Lower leg skin (tissue), 4 donors: ENCODE results near the gene BICDL2. TPM values are rescaled to one million over a fixed set of nuclear protein-coding genes. Genes with fewer than 3 reads are reported as not detected.
A peak's percentile ranks its signal among the peaks of the same experiment; 100 is the strongest.

Experiments
- DNase-seq, 2 donors: peaks; one replicate each; pipeline ENCODE4 v3.0.0-alpha.2; 2019; ENCODE audit warnings: low spot score in 2 of 2
- H3K4me3 ChIP-seq: fragments of 200-600 bp; sonication (generic); 2 replicates; pipeline ENCODE4 v1.5.1; 2017; ENCODE audit warnings: mild to moderate bottlenecking, low read depth; ENCODE audit not compliant: poor library complexity, severe bottlenecking
- POLR2A ChIP-seq, 2 donors: fragments of 450-650 bp; IDR thresholded peaks; one replicate each; pipeline ENCODE4 v1.6.1; 2016 to 2017; ENCODE audit warnings: antibody characterized with exemption in 2 of 2, mild to moderate bottlenecking in 1 of 2, moderate library complexity in 1 of 2
- WGBS, 2 donors: methylation state at CpG; one replicate each; pipeline ENCODE4 v1.1.5; 2018; 5-methylcytosine and 5-hydroxymethylcytosine counted together
- intact Hi-C: fragments of 100-400 bp; cut with DNase I; formaldehyde crosslinking; loops from one replicate; pipeline ENCODE4 v1.15.0; 2023; ENCODE audit warnings: low total_unique reads
- total RNA-seq, 4 donors: library from RNA; depleted of rRNA; stranded (reverse); fragments of >200 nt; gene quantifications; one replicate each; pipeline ENCODE4 v1.1.0, GENCODE V29; 2016
- TF ChIP-seq, protein P1 (sequence below), 3 donors: fragments of 450-650 bp; IDR thresholded peaks; one replicate each; pipeline ENCODE4 v1.5.1; 2016; ENCODE audit warnings: antibody characterized with exemption in 3 of 3, mild to moderate bottlenecking in 3 of 3, moderate library complexity in 2 of 3

BICDL2 gene
- total RNA-seq, 4 donors from 2014 or later: 87.2 to 115 (median 106) TPM

DNA sequence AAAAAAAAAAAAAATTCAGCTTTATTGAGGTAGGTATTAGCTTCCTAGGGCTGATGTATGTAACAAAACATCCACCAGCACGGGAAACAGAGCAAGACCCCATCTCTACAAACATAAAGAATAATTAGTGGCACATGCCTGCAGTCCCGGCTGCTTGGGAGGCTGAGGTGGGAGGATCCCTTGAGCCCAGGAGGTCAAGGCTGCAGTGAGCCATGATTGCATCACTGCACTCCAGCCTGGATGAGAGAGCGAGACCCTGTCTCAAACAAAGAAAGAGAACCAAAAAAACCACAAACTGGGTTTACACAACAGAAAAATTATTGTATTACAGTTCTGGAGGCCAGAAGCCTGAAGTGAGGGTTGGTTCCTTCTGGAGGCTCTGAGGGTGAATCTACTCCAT is 5.6 kb upstream of the BICDL2 start:
- WGBS, 2 donors: 81 to 89% methylated on average over 3 of the region's 3 CpGs
- intact Hi-C loops: no loop called here
- no peak for DNase-seq
- no peak for TF ChIP-seq POLR2A (IDR thresholded peaks at IDR 0.05)
- TF ChIP-seq, protein P1, sequence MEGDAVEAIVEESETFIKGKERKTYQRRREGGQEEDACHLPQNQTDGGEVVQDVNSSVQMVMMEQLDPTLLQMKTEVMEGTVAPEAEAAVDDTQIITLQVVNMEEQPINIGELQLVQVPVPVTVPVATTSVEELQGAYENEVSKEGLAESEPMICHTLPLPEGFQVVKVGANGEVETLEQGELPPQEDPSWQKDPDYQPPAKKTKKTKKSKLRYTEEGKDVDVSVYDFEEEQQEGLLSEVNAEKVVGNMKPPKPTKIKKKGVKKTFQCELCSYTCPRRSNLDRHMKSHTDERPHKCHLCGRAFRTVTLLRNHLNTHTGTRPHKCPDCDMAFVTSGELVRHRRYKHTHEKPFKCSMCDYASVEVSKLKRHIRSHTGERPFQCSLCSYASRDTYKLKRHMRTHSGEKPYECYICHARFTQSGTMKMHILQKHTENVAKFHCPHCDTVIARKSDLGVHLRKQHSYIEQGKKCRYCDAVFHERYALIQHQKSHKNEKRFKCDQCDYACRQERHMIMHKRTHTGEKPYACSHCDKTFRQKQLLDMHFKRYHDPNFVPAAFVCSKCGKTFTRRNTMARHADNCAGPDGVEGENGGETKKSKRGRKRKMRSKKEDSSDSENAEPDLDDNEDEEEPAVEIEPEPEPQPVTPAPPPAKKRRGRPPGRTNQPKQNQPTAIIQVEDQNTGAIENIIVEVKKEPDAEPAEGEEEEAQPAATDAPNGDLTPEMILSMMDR (IDR thresholded peaks at IDR 0.05): no peak
- no peak overlapping the region for H3K4me3 ChIP-seq

DNA sequence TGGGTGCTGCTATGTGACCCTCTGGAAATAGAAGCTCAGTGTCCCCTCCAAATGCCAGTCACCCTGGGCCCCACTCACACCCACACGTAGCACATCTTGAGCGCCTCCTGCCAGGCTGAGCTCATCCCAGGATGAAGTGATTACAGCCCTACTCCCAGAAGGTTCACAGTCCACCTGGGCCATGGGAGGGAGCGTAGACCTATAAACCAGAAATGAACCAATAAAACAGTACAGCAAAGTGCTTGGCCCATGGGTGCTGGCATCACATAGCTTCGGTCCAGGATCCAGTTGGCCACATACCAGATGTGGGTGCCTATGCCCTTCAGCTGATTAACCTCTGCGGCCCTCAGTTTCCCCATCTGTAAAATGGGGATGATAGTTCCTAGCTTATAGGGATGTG is 2.2 kb upstream of the BICDL2 start:
- WGBS, 2 donors: 70 to 76% methylated on average over 5 of the region's 5 CpGs
- no peak for DNase-seq
- TF ChIP-seq, protein P1 (IDR thresholded peaks at IDR 0.05): no peak
- no peak for TF ChIP-seq POLR2A (IDR thresholded peaks at IDR 0.05)
- H3K4me3 ChIP-seq: no peak overlapping the region
- intact Hi-C loops: loop anchor here (1.0 kb wide), 1 partner anchor 44 kb away; no protein-coding TSS in a partner anchor

DNA sequence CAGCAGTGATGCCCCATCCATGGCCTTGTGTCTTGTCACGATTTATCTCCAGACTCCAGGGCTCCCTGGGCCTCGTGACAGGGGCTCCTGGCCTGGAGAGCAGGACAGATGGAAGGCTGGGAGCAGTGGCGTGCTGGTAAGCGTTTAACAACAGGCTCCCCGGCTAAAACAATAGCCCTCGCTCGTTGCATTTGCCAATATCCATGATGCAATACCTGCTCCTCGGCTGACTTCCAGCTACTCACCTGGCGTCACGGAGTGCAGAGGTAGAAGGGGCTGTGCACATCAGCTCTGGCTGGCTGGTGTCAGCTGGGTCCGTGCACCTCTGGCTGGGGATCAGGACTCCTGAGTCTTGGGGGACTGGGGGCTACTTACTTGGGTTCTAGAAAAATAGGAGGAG is 1.5 kb upstream of the BICDL2 start:
- WGBS, 2 donors: 20 to 35% methylated on average over 11 of the region's 11 CpGs
- DNase-seq: no peak
- intact Hi-C loops: no loop called here
- H3K4me3 ChIP-seq: no peak overlapping the region
- TF ChIP-seq, protein P1 (IDR thresholded peaks at IDR 0.05): no peak
- TF ChIP-seq POLR2A (IDR thresholded peaks at IDR 0.05): no peak

DNA sequence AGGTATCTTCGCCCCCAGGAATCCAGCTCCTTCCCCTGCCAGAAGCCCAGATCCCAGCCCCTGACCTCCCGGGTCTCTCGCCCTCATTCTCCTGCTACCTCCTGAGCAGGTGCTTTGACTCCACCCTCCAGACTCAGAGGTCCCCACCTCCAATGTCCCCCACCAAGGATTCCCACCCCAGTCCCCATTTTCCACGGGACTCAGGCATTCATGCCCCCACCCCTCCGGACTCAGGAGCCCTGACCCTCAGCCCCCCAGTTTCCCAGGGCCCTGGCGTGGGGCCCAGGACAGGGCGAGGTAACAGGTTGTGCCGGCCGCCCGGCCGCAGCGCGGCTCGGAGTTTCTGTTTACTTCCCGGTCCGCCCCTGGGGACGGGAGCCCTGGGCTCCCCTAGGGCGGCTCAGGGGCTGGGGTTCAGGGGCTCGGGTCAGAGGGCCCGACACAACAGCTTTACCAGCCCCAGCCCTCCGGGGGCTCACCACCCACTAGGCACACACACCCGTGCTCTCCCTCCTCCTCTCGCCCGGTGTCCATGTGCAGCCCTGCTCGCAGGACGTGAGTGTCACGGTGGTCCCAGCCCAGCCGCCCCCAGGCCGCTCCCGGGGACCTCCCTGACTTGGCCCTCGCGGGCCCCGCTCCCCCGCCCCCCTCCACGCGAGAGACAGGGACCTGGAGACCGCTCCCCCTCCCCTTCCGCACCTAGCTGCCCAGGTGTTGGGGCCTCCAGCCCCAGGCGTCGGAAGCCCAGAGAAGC is 595 bp downstream of the BICDL2 start:
- H3K4me3 ChIP-seq: no peak overlapping the region
- TF ChIP-seq POLR2A (IDR thresholded peaks at IDR 0.05): no peak
- TF ChIP-seq, protein P1 (IDR thresholded peaks at IDR 0.05): no peak
- 4 to 6% methylated on average over 21 to 25 of the region's 40 CpGs for WGBS, 2 donors
- DNase-seq: peak in 1 of 2 donors; percentile 87
- intact Hi-C loops: no loop called here

DNA sequence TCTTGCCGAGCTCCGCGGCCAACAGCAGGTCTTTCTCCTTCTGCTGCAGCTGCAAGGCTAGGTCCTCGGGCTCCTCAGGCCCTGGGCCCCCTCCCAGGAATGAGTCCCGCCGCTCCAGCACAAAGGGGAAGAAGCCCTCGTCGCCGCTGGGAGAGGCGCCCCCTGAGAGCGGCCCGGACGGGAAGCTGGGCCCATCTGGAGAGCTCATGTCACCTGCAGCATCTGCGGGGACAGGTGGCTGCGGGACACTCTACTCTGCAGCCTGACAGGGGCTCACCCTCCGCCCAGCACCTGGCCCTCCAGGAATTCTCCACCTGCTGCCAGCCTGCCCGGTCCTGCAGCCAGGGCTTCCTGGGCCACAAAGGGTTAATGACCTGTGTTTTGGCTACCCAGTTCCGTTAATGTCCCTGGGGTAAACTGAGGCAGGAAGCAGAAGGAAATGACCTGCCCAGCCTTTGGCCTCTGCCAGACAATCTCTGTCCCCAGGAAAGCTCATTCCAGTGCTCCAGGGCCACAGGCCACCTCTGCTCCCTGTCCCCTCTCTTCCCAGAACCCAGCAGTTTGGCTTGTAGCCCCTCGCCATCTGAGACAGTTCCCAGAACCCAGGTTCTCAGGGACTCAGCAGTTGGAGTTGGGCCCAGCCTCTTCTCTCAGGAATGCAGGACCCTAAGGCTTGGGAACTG is 1.3 kb downstream of the BICDL2 start:
- H3K4me3 ChIP-seq: no peak overlapping the region
- TF ChIP-seq, protein P1 (IDR thresholded peaks at IDR 0.05): no peak
- no peak for TF ChIP-seq POLR2A (IDR thresholded peaks at IDR 0.05)
- intact Hi-C loops: no loop called here
- WGBS, 2 donors: 51 to 53% methylated on average over 13 to 18 of the region's 19 CpGs
- no peak for DNase-seq
